ENCODE data around the gene PDE6D. TPM values are rescaled to one million over a fixed set of nuclear protein-coding genes. Genes with fewer than 3 reads are reported as not detected.

Gene PDE6D
- total and polyA plus RNA-seq, 2 of the 13 experiments (the other 11 are each of a cell fraction or from before 2014, with no cell fraction given), result 14.1 to 23.2 TPM

DNA sequence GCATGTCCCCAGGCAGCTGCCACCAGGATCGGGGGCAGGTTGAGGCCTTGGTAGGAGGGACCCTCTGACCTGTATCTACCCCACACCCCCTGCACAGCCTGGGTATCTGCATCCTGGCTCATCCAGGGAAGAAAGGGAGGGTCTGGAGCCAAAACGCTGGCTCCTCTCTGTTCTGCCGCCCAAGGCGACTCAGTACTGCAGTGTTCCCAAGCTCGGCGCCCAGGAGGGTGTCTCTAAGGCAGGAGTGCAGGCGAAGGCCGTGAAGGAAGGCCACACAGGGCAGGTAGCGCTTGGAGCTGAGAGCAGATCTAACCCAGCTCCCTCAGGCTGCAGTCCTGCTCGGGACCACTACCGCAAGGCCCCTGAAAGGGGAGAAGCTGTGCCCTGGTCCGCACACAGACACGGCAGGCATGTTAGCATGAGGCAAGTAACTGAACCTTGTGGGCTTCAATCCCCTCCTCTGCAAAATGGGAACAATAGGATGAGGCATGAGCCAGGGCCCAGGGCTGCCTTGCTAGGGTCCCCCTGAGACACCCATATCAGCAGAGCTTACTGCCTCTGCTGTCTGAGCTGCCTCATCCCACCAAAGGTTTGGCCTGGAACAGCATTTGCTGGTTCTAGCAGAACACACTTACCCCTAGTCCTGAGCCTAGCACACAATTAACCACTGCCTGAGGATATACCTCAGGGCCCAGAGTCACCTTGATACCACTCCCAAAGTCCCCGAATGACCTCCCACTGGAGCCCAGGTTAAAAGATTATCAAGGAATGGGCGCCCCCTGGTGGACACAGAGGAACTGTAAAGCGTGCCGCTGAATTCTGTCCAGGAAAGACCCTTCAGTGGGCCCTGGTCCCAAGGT is 66.2 kb downstream of the PDE6D start (continued):
- TF ChIP-seq ZNF781 (CRISPR knock-in tag; IDR thresholded peaks at IDR 0.05; ENCODE audit: borderline replicate concordance, not compliant biosample characterization), result no peak
- TF ChIP-seq MED1 (CRISPR knock-in tag; IDR thresholded peaks at IDR 0.05), result peak; percentile 51; the same call in 1 of the 2 replicates
- TF ChIP-seq, protein P1, sequence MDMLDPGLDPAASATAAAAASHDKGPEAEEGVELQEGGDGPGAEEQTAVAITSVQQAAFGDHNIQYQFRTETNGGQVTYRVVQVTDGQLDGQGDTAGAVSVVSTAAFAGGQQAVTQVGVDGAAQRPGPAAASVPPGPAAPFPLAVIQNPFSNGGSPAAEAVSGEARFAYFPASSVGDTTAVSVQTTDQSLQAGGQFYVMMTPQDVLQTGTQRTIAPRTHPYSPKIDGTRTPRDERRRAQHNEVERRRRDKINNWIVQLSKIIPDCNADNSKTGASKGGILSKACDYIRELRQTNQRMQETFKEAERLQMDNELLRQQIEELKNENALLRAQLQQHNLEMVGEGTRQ (IDR thresholded peaks at IDR 0.05; ENCODE audit: low read depth, low read length), result no peak
- TF ChIP-seq, protein P1 (CRISPR knock-in tag; IDR thresholded peaks at IDR 0.05; ENCODE audit: borderline replicate concordance), result no peak
- no peak for TF ChIP-seq FIP1L1 (IDR thresholded peaks at IDR 0.05; ENCODE audit: borderline replicate concordance, insufficient read depth, low read depth, low read length)
- TF ChIP-seq REPIN1 (CRISPR knock-in tag; IDR thresholded peaks at IDR 0.05; ENCODE audit: borderline replicate concordance, low read depth), result peak; percentile 67; the same call in 1 of the 2 replicates
- TF ChIP-seq ZNF256 (CRISPR knock-in tag; conservative IDR thresholded peaks at IDR 0.05), result 0 out of 2 replicates have a peak, but pooled peaks have one; percentile 60
- TF ChIP-seq, protein P2, sequence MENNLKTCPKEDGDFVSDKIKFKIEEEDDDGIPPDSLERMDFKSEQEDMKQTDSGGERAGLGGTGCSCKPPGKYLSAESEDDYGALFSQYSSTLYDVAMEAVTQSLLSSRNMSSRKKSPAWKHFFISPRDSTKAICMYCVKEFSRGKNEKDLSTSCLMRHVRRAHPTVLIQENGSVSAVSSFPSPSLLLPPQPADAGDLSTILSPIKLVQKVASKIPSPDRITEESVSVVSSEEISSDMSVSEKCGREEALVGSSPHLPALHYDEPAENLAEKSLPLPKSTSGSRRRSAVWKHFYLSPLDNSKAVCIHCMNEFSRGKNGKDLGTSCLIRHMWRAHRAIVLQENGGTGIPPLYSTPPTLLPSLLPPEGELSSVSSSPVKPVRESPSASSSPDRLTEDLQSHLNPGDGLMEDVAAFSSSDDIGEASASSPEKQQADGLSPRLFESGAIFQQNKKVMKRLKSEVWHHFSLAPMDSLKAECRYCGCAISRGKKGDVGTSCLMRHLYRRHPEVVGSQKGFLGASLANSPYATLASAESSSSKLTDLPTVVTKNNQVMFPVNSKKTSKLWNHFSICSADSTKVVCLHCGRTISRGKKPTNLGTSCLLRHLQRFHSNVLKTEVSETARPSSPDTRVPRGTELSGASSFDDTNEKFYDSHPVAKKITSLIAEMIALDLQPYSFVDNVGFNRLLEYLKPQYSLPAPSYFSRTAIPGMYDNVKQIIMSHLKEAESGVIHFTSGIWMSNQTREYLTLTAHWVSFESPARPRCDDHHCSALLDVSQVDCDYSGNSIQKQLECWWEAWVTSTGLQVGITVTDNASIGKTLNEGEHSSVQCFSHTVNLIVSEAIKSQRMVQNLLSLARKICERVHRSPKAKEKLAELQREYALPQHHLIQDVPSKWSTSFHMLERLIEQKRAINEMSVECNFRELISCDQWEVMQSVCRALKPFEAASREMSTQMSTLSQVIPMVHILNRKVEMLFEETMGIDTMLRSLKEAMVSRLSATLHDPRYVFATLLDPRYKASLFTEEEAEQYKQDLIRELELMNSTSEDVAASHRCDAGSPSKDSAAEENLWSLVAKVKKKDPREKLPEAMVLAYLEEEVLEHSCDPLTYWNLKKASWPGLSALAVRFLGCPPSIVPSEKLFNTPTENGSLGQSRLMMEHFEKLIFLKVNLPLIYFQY (CRISPR knock-in tag; IDR thresholded peaks at IDR 0.05; ENCODE audit: borderline replicate concordance), result 0 out of 2 replicates have a peak, but pooled peaks have one; percentile 18
- peak; percentile 89 for TF ChIP-seq SMC3 (IDR thresholded peaks at IDR 0.05; ENCODE audit: low read length)
- 0 out of 2 replicates have a peak, but pooled peaks have one; percentile 35 for TF ChIP-seq ZNF431 (CRISPR knock-in tag; IDR thresholded peaks at IDR 0.05; ENCODE audit: borderline replicate concordance, low read depth)
- no peak for TF ChIP-seq ZNF704 (CRISPR knock-in tag; IDR thresholded peaks at IDR 0.05; ENCODE audit: borderline replicate concordance)
- no peak for TF ChIP-seq ZFP36 (IDR thresholded peaks at IDR 0.05; ENCODE audit: borderline replicate concordance, low read depth, low read length, partially characterized antibody)
- TF ChIP-seq ZHX1 (CRISPR knock-in tag; IDR thresholded peaks at IDR 0.05; ENCODE audit: low read depth), result 0 out of 2 replicates have a peak, but pooled peaks have one; percentile 19
- no peak for TF ChIP-seq ZFP62 (CRISPR knock-in tag; IDR thresholded peaks at IDR 0.05)
- 0 out of 2 replicates have a peak, but pooled peaks have one; percentile 23 for TF ChIP-seq KAT8 (CRISPR knock-in tag; IDR thresholded peaks at IDR 0.05)
- TF ChIP-seq ZNF577 (CRISPR knock-in tag; IDR thresholded peaks at IDR 0.05; ENCODE audit: borderline replicate concordance, low read depth), result no peak
- TF ChIP-seq ZNF337 (CRISPR knock-in tag; IDR thresholded peaks at IDR 0.05; ENCODE audit: borderline replicate concordance, low read depth), result no peak
